ENCODE measurements around the gene YWHAH.
A peak's percentile ranks its signal among the peaks of the same experiment; 100 is the strongest.

YWHAH gene

DNA sequence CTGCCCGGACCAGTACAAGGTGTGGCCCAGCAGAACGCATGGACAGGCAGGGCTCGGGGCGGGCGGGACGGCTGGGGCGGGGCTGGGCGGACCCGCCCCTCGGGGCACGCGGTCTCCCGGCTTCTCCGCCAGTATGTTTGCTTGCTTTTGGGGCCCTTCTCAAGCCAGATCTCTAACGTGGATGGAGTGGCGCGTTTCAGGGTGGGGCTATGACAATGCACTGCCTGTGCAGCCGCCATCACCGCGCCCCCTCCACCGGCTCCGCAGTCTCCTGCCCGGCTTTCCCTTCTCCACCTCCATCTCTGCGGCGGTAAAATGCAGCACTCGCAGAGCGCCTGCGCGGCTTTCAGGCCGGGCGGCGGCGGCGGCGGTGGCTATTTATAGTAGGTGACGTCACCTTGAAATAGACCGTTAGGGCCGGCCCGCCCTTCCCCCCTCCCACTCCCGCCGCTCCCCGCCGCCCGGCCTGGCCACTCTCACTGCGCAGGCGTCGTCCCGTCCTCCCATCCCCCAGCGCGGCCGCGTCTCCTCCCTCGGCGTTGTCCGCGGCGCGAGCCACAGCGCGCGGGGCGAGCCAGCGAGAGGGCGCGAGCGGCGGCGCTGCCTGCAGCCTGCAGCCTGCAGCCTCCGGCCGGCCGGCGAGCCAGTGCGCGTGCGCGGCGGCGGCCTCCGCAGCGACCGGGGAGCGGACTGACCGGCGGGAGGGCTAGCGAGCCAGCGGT lies at the start of gene YWHAH:
Gene YWHAH, plus strand, starts transcription at position 558 of the 722 bp plus-strand sequence. CDS start 199 bp downstream, outside the sequence.
- peak; percentile 89 for DNase-seq (ENCODE audit: low read depth)

DNA sequence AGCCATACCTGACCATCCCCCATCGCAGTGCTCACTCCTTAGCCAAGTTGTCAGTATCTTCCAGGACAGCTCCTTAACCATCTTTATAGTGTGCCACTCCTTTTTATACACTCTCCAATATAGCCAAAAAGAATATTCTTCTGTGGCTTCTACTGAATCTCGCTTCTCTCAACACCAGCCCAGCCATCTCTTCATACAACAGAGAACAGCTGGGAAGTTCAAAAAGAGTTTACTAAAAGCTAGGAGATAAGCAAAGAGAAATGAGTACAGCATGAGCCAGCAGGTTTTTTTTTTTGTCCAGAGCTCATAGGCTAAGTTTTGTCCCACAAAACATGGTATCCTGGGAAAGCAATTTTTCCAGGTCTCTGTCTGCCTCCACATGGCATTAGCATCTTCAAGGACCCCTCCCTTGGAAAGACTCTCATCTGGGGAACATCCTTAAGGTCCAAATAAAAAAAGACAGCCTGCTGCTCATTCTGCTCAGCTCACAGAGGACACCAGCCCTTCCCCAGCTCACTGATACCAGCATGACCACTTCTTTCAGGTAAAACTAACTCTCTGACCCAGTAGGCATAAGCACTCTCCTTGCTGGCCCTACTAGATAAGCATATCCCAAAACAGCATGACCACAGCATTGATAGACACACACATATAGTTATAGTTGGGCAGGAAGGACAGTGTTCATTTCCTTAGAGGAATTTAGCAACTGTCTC lies 48.8 kb upstream of the YWHAH start:
- no peak for DNase-seq (ENCODE audit: low read depth)

DNA sequence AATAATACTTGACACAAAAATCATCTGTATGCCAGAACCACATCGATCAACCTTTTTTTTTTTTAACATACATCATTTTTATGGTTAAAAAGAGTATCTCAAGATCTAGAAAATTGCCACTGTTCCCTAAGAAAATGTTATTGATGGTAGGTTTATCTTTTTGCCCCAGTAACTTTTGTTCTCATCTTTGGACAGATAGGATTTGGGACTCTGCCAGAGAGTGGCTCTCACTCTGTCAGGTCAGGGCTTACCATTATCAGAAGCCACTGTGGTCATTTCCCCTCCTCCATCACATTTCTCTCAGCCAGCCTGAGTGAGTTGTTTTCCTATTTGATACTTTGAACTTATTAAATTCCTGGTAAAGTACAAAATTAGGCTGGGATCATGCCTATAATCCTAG lies 47.9 kb upstream of the YWHAH start:
- no peak for DNase-seq (ENCODE audit: low read depth)

DNA sequence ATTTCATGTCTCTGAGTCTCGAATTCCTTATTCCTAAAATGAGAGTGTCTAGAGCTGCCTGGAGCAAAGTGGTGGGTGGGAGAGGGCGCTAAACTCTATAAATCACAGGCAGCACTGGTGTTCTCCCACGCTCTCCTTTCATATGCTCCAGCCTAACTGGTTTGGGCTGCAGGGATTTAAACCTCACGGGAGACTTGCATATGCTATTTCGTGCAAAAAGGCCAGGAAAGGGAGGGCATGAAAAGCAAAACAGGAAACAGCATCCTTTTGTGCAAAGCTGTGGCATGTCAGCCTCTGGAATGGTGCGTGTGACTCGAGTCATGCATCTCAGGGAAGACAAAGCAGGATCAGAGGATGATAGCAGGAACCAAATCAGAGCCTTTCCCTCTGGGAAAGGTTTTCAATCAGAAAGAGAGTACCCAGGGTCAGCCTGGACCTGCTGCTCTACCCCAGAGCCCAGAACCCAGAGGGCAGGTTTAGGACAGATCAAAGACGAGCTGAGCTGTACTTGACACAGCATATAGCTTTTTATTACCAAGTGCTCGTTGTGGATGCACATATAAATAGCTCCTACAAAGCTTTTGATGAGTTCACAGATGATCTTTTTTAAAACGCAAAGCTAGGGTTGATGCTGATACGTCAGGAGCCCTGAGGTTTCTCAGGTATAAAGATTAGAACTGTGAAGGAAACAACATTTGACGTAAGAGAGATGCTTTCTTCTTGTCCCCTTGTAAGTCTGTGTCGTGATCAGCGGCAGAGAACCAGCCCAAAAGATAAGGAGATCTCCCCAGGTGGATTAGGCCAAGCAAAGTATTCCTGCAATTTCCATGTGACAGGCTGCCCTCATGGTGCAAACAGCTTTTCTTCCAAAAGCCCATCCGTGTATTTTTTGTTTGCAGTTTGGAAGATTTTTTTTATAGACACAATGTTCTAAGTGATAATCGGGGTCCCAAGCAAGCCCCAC lies 46.2 kb upstream of the YWHAH start:
- no peak for DNase-seq (ENCODE audit: low read depth)

DNA sequence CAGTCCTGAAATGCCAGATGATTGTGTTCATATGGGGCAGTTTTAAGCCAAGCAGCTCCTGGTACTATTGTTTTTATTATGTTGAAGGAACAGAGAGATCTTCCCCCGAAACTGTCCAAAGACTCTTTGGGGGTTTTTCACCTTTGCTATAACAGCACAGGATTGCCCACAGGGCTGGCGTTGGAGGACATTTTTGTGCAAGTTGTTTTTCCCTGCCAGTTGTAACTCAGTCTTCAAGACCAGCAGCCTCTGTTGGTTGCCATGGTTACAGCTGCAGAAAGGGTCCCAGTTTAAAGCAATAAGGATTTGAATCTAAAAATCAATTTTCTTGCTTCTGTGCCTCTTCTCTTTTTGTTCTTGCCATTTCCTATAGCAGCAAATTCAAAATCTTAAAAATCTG lies 45.4 kb upstream of the YWHAH start:
- no peak for DNase-seq (ENCODE audit: low read depth)

DNA sequence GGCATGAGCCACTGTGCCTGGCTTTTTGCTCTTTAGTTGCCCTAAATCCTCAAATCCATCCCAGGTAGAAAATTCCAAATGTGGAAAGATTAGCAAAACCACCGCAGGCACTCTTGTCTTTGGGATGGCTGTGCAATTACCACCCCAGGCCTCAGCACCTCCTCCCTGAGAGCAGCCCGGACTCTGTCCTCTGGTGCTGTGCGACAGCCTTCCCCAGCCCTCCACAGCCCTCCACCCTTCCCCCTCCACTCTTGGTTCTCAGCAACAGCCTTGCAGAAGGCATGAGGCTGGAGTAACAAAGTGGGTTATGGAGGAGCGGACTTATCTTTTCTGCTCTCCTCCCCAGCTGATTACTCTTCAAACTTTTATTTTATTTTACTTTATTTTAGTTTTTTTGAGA lies 44.7 kb upstream of the YWHAH start:
- no peak for DNase-seq (ENCODE audit: low read depth)

DNA sequence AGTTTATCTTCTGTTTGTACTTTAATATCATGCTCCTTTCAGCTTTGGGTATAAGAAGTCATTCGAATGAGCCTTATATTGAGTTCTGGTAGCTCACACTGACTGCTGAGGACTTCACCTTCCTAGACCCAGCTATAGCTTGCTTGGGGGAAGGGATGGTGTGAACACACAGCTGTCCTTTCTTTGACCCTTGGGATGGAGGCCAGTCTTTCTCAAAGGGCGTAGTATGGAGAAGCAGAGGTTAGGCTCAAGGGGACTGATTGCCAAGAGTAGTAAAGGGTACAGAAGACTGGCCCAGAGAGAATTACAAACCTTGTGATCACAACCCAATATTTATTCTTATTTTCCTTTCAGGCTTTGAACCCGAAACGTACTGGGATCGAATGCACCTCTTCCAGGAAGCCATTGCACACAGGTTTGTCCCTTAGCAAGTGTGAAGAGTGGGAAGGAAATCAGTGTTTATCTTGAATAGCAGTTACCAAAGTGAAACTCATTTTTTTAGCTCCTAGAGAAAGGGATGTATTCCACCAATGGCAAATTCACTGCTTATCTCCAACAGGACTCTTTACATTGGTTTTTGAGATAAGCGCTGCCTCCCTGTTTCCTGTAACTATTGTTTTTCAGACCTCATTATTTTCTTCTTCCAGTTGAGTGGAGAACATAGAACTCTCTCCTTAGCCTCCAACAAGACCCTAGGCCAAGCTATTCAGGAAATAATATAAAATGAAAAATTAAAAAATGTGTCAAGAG lies 42.8 kb upstream of the YWHAH start:
- DNase-seq (ENCODE audit: low read depth), result no peak

DNA sequence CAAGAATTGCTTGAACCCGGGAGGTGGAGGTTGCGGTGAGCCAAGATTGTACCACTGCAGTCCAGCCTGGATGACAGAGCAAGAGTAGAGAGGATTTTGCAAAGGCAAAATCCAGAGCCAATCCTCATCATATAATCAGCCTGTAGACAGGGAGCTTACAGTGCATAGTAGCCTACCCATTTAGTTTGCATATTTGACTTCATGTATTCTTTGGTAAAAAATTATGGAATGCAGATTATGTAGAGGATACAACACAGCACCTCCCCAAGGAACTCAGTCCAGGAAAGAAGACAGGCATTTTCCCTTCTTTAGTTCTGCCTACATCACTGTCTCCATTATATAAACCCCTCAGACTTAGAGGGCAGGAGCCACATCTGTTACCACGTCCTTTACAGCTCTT lies 39.7 kb upstream of the YWHAH start:
- no peak for DNase-seq (ENCODE audit: low read depth)

DNA sequence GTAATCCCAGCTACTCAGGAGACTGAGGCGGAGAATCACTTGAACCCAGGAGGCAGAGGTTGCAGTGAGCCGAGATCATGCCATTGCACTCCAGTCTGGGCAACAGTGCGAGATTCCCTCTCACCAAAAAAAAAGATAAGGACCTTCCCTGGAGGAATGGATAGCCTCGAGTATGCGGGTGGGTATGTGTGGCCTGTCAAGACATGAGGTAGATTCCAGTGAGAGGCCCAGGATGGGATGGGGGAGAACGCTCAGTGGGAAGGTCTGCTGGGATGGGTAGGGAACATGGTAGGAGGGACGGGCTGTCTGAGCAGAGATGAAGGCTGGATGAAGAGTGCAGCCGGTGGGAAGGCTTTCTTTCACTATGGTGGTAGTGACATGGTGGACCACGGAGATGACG lies 39.0 kb upstream of the YWHAH start:
- DNase-seq (ENCODE audit: low read depth), result no peak

DNA sequence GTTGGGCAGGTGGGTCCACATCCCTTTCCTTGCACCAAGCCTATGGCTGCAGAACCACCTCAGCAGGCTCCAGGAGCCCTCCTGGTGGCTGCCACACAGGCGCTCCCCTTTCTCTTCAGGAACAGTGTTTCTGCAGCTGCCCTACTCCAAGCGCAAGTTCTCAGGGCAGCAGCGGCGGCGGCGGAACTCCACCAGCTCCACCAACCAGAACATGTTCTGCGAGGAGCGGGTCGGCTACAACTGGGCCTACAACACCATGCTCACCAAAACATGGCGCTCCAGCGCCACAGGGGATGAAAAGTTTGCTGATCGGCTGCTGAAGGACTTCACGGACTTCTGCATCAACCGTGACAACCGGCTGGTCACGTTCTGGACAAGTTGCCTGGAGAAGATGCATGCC lies 38.2 kb upstream of the YWHAH start:
- DNase-seq (ENCODE audit: low read depth), result no peak

DNA sequence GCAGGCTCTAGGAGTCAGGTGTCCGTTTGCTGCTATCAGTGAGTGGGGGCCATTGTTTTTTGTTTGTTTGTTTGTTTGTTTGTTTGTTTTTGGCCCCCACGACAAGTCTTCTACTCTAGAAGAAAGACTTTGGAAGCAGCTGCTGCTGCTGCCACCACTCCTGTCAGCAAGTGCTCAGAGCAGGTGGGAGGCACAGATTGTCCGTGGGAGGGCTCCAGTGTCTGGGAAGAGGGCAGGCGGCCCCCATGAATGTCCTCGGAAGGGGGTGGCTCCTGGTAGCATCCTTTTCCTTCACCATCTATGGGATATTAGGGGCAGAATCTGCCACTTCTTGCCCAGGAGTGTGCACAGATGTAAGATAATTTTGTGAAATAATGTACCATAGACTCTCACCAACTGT lies 37.8 kb upstream of the YWHAH start:
- DNase-seq (ENCODE audit: low read depth), result no peak

DNA sequence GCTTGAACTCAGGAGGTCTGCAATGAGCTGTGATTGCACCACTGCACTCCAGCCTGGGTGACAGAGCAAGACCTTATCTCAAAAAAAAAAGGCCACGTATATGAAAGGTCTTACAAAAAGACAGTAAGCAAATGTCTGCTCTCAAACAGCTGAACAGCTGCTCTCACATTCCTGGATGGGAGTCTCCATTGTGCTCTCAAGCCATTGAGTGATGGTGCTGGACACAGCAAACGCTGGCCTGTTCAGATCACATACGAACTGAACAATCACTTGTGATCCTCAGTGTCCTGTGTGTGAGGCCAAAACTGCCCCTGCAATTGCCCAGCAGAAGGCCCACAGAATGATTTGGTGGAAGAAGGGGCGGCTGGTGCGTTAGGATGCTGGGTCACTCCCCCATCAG lies 34.4 kb upstream of the YWHAH start:
- DNase-seq (ENCODE audit: low read depth), result no peak

DNA sequence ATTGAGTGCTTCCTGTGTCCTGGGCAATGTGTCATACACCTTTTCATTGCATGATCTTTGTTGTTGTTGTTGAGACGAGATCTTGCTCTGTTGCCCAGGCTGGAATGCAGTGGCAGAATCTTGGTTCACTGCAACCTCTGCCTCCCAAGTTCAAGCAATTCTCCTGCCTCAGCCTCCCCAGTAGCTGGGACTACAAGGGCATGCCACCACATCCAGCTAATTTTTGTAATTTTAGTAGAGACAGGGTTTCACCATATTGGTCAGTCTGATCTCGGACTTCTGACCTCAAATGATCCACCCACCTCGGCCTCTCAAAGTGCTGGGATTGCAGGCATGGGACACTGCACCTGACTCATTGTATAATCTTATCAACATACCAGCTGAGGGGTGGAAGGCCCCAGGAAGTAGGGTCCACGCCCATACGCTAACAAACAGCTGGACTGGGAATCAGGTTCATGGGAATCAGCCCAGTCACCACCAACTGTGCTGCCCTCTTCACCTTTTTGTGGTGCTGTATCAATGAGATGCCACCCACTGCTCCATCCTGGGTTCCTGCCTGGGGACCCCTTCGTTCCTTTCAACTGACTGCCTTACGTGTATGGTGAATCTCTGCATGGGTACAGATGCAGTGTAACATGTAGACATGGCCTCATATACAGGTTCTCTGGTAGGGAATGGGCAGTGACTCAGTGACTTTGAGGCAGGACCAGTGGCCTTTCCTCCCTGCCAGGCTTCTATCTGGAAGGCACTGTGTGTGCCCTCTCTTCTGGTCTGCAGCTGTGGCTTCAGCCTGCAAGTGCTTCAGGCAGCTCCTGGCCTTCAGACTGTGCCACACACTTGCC lies 32.5 kb upstream of the YWHAH start:
- DNase-seq (ENCODE audit: low read depth), result no peak

DNA sequence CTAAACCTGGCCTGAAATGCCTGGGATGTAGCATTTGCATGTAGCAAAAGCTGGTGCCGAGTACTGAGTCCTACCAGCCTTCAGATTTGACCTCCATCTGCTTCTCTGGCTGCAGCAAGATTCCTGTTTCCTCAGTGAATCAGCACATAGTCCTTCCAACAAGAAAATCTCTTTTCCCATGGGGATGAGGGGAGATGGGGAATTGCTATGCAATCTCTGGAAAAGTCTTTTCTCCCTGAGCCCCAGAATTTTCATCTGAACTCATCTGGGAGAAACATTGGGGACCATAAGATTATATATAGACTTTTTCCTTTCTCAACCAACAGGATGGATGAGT lies 32.0 kb upstream of the YWHAH start:
- DNase-seq (ENCODE audit: low read depth), result no peak

DNA sequence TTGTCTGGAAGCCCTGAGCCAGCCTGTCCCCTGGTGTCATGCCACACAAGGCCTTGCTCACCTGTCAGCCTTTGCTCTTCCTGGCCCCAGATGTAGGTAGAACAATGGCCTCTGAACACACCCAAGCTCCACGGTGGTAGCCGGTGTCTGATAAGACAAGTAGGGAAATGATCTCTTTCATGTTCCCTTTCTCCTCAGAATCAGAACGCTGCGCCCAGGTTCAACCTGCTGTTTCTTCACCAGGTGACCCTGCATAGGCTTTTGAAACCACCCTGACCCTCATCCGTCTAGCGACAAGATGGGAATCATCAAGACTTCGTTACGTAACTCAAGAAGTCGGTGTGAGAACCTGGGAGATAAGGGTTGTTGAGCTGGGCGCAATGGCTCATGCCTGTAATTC lies 28.7 kb upstream of the YWHAH start:
- no peak for DNase-seq (ENCODE audit: low read depth)

DNA sequence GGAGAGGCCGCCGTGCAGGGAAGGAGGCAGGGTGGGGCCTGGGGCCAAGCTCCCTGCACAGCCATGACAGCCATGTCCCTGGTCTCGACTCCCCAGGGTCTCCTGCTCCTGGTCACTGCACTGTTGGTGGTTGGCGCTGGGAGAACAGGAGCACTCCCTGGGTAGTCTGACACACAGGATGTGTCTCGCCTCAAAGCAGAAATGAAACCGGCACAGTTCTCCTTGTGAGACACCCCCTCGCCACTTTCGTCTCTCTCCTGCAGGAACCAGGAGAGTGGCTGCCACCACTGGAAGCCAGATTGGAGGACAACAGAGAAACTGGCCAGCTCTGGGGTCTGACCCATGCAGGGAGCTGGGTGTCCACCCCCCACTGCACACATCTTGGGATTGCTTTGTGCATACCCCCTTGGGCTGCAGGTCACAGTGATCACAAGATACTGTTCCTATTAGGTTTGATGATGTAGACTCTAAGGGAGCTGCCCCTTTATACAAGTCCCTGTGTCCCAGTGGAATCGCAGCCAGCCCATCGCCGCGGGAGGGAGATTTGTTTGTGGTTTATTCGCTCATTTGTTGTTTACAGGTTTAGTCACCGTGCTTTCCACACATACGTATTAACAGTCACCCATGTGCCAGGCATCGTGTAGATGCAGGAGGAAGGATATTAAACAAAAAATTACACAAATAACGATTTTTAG lies 27.0 kb upstream of the YWHAH start:
- no peak for DNase-seq (ENCODE audit: low read depth)

DNA sequence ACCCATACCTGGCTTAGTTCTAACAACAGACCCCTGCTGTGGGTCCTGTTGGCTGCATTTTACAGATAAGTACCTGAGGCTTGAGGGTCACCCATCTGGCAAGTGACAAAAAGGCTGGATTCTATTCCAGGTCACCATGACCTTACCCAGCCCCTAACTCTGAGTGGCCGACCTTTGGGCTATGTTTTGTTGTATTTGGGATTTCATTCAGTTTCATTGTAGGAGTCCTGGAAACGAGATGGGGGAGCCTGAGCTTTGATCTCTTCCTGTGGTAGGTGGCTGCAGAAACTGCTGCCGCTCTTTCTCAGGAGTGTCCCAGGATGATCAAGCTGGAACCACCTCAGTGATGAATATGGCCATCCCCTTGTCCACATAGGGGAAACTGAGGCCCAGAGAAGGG lies 24.6 kb upstream of the YWHAH start:
- DNase-seq (ENCODE audit: low read depth), result no peak

DNA sequence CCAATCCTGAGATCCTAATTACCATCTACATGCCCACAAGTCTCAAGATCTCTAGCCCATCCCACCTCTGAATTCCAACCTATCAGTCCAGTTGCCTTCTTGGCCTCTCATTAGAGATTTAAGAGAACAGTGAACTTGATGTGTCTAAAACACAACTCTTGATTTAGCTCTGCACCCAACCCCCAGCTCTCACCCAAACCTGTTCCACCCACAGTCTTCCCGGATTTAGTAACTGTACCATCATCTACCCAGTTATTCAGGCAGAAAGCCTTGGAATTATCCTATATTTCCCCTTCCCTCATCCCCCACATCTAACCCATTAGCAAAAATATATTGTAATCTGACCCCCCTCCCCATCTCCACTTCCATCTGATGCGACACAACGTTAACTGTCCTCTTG lies 24.0 kb upstream of the YWHAH start:
- no peak for DNase-seq (ENCODE audit: low read depth)

DNA sequence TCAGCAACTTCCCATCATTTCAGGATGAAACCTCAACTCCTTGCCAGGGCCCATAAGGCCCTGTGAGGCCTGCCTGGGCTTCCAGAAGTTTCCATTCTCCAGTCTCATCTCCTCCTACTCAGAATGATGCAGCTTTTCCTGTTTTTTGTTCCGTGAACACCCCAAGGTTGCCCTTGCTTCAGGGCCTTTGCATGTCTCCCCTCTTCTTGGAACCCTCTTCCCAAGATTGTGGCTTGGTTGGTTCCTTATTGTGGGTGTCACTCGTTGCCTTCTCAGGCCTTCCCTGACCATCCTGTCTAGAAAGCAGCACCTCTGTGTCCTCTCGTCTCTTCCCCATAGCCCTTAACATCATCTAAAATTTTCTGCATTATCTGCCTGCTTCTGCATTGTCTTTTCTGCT lies 23.2 kb upstream of the YWHAH start:
- DNase-seq (ENCODE audit: low read depth), result no peak

DNA sequence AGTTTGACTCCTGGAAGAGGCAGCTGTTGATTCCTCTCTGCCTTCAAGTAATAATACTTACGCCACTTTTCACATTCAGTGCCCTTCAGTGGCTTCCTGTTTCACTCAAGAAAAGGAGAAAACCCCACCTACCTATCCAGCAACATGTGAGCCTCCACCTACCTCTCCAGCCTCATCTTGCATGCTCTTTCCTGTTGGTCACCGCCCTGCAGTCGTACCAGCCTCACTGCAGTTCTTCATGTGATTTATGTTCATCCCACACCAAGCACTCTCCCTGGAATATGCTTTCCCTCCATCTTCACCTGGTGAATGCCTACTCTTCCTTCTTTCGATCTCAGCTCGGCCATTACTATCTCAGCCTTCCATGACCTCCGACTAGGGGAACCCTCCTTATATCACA lies 21.8 kb upstream of the YWHAH start:
- no peak for DNase-seq (ENCODE audit: low read depth)

DNA sequence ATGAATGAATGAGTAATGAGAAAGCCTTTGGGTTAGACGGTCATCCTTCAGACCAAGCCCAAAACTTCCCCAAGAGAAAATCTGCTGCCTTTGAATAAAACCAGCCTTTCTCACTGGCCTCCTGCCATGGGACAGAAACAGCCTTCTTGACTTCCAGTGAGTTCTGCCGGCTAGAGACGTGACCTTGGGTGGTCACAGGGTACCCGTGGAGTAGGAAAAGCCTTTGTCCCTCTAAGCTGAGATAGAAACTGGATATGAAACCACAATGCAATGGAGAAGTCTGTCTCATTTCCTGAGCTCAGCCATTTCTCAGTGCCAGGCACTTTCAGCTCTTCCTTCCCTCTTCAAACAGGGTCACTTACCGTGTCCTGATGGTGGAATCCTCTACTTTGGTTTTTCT lies 21.2 kb upstream of the YWHAH start:
- no peak for DNase-seq (ENCODE audit: low read depth)

Data from activated T-cell treated with anti-CD3 and anti-CD28 coated beads for 24 hours (primary cell).